NCI-H69 (cell line): ENCODE results near the gene MVD.

ENCODE experiments used
- DNase-seq: peaks from one replicate; lab custom pipeline; 2025; lab: John Stamatoyannopoulos, UW

MVD gene

DNA sequence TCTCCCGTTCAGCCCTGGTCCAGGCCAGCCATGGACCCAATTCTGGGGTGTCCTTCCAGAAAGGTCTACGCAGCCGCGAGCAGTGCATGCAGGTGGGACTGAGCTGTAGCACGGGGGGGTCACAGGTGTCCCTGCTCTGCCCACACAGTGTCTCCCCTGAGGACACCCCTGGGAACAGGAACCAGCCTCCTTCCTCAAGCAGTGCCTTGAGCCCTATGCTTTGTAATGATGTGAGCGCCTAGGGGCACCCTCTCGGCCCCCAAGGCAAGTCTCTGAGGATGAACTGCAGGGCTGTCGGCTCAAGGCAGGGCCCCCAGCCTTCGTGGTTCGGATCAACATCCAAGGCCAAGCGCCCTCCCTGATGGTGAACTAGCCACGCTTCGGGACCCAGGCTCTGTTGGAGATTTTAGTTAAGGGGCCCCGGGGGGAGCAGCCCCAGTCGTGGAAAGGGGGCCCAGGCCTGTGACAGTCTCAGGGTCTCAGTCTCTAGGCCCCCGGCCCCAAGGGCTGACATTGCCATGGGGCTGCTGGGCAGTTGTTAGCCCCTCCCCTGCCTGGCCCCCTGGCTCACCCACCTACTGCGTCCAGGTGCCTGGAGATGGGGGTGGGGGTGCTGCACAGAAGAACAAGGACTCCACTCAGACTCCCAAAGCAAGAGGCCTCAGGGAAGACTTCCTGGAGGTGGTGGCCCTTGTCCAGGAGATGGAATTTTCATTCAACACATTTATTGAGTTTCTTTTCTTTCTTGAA lies 22.2 kb downstream of the MVD start:
- no peak for DNase-seq

DNA sequence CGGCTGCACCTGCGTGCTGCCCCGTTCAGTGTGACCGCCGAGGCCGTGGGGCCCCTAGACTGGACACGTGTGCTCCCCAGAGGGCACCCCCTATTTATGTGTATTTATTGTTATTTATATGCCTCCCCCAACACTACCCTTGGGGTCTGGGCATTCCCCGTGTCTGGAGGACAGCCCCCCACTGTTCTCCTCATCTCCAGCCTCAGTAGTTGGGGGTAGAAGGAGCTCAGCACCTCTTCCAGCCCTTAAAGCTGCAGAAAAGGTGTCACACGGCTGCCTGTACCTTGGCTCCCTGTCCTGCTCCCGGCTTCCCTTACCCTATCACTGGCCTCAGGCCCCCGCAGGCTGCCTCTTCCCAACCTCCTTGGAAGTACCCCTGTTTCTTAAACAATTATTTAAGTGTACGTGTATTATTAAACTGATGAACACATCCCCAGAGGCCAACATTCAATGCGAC lies 22.8 kb downstream of the MVD start:
- no peak for DNase-seq

- DNase-seq = no peak
These were observed 23.5 kb downstream of the MVD start for GRCh38 chr16:88639231-88640038.

- DNase-seq = peak; percentile 81
These were observed 24.3 kb downstream of the MVD start, which contains the start of gene IL17C for GRCh38 chr16:88638323-88639230. TSS of gene IL17C (plus strand) at chr16:88638572. CDS start at chr16:88638642, 70 bp downstream.

DNA sequence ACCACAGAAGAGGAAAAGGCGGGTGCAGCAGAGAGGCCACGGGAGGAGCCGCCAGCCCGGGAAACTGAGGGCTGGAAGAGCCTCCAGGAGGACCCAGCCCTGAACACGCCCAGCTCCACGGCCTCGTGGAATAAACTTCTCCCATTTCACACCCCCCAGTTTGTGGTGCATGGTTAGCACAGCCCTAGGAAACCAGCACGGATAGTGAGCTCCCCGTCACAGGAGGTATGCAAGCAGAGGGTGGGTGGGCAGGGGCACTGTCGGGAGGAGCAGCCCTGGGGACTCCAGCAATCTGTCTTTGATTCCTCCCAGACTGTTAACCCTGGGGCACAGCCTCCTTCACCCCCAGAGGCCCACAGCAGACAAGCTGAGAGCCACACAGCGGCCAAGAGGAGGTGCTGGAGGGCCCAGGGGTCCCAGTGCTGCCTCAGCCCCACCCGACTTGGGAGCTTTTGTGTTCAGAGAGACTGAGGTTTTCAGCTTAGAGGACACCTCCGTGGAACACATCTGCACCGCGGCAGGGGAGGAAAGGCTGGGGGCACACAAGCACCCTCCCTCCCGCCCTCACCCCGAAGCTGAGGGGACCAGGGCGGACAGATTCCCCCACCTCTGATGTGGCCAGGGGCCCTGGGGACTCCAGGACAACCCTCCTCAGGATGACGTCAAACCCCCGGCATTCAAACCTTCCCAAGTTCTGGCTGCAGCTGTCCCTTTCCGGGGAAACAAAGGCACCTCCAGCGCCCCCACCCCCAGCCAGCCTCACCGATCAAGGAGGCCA lies 26.2 kb downstream of the MVD start:
- DNase-seq = no peak

- DNase-seq = peak; percentile 44
These were observed 27.1 kb downstream of the MVD start for GRCh38 chr16:88635671-88636319.

GRCh38 chr16:88634994-88635670 lies 27.8 kb downstream of the MVD start:
- peak; percentile 5 for DNase-seq

DNA sequence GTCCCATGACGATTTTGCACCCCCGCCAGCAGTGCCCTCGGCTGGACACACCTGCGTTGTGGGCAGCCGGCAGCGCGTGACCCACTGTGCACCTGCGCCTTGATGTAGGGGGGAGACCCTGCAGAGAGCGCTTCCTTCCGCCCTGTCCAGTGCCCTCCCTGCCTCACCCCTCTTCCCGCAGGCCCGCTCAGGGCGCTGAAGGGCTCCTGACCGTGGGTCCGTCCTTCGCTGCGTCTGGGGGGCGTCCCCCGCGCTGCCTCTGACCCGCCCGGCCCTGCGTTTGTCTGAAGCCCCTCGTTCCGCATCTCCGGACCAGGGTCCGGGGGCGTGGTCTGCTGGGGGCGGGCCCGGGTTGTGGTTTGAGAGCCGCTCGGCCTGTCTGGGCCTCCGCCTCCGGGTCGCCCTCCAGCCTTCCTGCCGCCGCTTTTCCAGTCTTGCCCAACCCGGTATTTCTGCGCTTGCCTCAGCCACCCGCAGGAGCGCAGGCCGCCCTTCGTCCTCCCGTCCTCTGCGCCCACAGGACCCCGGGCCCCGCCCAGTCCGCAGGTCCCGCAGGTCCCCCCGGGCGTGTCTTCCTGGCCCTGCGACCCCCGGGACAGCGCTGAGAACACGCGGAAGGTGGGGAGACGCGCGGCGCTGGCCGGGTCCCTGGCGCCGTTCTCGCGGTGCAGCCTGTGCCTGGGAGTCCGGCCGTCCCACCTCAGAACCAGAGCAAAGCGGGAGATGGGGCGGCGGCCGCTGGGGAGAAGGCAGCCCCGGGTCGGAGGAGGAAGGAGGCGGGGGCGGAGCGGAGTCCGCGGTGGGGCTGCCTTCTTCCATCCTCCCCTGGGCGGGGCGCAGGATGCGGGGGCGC lies 28.5 kb downstream of the MVD start:
- no peak for DNase-seq

DNA sequence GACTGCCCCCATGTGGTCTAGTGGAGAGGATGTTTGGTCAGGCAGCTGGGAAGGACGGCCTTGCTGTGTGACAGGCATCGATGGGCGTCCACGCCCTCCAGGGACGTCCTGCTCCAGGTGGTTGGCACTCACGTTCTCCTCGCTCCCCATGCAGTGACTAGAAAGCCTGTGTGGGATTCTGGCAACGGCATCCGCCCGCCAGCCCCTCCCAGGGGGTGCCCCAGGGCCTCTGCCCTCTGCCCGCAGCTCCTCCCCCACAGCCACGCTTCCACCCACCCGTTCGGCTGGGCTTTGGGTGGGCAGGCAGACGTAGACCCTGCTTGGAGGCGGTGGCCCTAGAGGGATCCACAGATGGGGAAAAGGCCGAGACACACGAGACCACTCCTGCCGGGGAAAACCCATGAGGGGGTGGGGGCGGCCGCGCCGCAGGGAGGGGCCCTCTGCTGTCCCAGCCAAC lies 29.2 kb downstream of the MVD start:
- no peak for DNase-seq

GRCh38 chr16:88632587-88632930 lies 30.3 kb downstream of the MVD start:
- no peak for DNase-seq

- no peak for DNase-seq
These were observed 30.8 kb downstream of the MVD start for GRCh38 chr16:88631920-88632586.

GRCh38 chr16:88631384-88631783 lies 31.5 kb downstream of the MVD start:
- no peak for DNase-seq

DNA sequence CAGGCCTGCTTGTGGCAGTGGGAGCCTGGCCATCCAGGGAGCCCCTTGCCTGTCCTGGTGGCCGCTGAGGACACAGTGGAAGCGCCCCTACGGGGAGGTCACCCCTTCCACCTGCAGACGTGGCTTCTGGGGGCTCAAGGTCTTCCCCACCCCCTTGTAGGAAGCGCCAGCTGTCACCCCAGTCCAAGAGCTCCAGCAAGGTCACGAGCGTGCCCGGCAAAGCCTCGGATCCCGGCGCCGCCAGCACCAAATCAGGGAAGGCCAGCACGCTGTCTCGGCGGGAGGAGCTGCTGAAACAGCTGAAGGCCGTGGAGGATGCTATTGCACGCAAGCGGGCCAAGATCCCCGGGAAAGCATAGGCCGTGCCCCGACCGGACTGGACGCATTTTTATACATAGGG lies 31.9 kb downstream of the MVD start:
- DNase-seq = no peak

- no peak for DNase-seq
These were observed 32.5 kb downstream of the MVD start for GRCh38 chr16:88630433-88630832.

DNA sequence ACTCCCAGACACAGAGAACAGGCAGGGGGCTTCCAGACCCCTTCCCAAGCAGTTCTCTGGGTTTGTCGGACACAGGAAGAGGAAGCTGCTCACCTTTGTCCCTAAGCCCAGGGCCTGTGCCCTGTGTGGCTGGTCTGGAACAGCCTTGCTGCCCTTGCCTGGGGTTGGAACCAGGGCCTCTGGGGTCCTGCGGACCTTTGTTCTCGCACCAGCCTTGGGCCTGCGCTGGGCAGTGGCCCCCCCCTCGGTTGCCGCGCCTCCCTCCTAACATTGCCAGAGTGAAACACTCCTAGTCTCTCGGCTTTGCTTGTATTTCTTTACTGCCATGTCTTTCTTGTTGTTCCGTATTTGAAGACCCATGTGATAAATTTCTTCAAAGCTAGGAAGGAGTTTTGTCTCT lies 33.1 kb downstream of the MVD start:
- no peak for DNase-seq

GRCh38 chr16:88628512-88628974 lies 34.3 kb downstream of the MVD start:
- DNase-seq = peak; percentile 12

DNA sequence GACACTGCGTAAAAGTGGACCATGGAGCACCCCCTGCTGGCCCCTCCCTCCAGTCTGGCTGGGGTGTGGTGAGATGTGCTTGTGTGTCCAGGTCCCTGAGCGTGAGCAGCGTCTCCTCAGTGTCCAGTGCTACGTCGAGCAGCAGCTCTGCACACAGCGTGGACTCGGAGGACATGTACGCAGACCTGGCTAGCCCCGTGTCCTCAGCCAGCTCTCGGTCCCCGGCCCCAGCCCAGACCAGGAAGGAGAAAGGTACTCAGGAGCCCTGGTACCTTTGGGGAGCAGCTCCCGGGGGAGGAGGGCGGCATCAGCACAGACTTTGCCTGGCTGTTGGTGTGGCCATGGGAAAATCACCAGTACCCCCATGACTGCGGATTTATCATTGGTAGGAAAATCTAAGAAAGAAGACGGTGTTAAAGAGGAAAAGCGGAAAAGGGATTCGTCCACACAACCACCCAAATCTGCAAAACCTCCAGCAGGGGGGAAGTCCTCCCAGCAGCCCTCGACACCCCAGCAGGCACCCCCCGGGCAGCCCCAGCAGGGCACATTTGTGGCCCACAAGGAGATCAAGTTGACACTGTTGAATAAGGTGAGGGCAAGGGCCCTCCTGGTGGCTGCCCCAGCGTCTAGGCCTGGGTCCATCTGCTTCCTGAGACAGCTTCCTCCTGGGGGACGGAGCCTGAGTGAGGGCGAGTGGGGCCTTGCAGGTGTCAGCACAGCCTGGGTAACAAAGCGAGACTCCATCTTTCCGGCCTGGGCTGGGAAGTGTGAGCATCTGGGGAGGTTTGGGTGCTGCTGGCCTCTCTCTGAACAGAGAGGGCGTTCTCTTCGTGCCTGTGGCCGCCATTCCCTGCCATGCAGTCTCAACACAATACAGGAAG lies 35.1 kb downstream of the MVD start:
- DNase-seq = no peak

GRCh38 chr16:88626646-88627045 lies 36.2 kb downstream of the MVD start:
- no peak for DNase-seq
